Measurements from ENCODE around the gene BEST2.
"Not testable (repeated sequence)": the region's sequence is repeated elsewhere in the genome, so short reads cannot be mapped to it uniquely, and the experiment has no call there.

The BEST2 gene

DNA sequence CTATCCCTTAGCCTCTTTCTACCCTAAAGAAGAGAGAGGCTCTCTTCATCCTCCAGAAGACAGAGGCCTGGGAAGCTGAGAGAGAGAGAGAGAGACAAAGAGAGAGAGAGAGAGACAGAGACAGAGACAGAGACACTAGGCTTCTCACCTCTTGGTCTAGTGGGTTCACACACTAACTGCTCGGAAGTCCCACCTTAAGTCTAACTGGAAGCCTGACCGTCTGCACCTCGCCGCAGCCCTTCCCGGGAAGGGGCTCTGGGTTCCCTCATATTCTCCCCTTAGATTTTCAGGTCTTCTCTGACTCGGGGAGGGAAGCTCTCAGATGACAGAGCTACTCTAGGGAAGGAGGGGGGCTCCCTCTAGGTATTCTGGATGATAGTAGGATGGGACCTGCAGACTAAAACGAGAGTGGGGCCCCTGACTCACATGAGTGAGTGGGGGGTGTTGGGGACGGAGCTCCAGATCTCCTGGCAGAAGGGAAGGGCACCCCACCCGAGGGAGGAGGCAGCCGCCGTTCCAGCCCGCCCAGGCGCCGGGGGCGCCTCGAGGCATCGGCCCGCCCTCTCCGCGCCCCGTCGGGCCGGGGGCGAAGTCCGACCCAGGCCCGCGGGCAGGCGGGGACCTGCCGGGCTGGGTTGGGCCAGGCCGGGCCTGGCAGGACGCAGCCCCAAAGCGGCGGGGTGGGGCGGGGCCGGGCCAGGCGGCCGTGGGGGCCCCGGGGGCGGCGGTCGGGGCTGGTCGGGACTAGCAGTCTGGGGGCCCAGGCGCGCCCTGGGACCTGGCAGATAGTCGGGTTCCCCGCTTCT, 37.7 kb downstream of the BEST2 start:
- peak; percentile 13 for DNase-seq

DNA sequence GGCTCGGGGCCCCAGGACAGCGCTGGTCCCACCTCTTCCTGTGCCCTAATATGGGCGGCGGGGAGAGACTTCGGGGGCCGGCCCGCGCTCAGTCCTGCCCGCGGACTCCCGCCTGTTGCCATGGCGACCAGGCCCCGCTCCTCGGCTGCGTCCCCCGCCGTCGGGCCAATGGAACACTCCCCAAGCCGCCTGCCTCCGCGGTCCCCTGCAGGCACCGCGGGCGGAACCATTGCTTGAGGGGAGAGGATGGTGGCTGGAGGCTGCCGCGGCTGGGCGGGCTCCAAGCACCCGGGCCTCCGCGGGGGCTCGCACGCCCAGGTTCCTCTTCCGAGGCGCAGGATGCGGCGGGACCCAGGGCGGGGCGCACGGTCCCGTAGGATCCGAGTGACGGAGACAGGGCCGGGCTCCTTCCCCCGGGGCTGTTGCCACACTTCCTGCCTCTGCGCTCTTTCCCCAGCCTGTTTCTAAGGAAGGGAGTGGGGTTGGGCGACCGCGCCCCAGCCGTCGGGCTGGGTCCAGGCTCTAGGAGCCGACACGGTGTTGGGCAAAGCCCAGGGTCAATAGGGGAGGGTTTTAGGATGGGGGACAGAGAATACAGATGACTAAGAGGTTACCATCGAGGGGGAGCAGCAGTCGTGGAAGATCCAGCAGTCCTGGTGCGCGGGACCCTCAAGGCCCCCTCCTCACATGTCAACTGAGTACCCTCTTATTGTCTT, 38.5 kb downstream of the BEST2 start:
- peak; percentile 95 for DNase-seq

DNA sequence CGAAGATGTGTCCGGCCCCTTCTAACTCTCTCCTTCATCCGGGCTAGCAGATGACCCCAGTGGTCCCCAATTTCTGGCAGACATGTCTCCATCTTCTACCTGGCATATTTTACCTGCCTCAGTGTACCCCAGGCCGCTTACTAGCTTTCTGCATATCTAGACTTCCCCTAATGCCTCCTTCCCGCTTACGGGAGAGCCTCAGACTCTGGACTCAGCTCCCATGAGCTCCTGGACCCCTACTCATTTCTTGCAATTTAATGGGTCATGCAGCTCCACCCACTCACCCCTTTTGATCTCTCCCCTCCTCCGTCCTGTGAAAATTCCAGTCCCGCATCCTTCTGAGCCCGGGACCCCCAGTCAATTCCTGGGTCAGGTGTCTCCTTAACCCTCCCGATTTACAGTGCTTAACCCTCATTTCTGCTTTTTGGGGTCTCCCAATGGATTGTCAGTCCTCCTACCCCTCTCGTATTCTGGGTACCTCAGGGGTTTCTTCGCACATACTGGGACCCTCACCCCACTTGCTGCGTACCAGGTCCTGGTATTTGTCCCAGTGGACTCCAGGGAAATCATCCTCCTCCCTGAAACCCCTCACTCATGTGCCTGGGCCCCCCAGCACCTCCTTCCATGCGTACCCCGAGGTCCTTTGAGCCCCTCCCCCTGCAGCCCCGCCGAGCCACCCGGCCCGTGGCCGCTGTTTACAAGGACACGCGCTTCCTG, 39.2 kb downstream of the BEST2 start:
- peak; percentile 9 for DNase-seq

DNA sequence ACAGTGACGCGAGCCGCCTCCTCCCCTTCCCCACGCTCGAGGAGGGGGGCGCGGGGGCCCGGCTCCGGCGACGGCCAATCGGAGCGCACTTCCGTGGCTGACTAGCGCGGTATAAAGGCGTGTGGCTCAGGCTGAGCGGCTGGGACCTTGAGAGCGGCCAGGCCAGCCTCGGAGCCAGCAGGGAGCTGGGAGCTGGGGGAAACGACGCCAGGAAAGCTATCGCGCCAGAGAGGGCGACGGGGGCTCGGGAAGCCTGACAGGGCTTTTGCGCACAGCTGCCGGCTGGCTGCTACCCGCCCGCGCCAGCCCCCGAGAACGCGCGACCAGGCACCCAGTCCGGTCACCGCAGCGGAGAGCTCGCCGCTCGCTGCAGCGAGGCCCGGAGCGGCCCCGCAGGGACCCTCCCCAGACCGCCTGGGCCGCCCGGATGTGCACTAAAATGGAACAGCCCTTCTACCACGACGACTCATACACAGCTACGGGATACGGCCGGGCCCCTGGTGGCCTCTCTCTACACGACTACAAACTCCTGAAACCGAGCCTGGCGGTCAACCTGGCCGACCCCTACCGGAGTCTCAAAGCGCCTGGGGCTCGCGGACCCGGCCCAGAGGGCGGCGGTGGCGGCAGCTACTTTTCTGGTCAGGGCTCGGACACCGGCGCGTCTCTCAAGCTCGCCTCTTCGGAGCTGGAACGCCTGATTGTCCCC, 39.9 kb downstream of the BEST2 start, which contains the start of gene JUNB:
Gene JUNB (plus strand): TSS at position 142 of the 706 bp plus-strand sequence. CDS start 286 bp downstream, at position 428.
- peak; percentile 77 for DNase-seq

DNA sequence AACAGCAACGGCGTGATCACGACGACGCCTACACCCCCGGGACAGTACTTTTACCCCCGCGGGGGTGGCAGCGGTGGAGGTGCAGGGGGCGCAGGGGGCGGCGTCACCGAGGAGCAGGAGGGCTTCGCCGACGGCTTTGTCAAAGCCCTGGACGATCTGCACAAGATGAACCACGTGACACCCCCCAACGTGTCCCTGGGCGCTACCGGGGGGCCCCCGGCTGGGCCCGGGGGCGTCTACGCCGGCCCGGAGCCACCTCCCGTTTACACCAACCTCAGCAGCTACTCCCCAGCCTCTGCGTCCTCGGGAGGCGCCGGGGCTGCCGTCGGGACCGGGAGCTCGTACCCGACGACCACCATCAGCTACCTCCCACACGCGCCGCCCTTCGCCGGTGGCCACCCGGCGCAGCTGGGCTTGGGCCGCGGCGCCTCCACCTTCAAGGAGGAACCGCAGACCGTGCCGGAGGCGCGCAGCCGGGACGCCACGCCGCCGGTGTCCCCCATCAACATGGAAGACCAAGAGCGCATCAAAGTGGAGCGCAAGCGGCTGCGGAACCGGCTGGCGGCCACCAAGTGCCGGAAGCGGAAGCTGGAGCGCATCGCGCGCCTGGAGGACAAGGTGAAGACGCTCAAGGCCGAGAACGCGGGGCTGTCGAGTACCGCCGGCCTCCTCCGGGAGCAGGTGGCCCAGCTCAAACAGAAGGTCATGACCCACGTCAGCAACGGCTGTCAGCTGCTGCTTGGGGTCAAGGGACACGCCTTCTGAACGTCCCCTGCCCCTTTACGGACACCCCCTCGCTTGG, 40.7 kb downstream of the BEST2 start:
- DNase-seq, result peak; percentile 59

DNA sequence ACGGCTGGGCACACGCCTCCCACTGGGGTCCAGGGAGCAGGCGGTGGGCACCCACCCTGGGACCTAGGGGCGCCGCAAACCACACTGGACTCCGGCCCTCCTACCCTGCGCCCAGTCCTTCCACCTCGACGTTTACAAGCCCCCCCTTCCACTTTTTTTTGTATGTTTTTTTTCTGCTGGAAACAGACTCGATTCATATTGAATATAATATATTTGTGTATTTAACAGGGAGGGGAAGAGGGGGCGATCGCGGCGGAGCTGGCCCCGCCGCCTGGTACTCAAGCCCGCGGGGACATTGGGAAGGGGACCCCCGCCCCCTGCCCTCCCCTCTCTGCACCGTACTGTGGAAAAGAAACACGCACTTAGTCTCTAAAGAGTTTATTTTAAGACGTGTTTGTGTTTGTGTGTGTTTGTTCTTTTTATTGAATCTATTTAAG, 41.3 kb downstream of the BEST2 start:
- no peak for DNase-seq

GRCh38 chr19:12793290-12794195, 42.0 kb downstream of the BEST2 start:
- DNase-seq, result peak; percentile 79

DNA sequence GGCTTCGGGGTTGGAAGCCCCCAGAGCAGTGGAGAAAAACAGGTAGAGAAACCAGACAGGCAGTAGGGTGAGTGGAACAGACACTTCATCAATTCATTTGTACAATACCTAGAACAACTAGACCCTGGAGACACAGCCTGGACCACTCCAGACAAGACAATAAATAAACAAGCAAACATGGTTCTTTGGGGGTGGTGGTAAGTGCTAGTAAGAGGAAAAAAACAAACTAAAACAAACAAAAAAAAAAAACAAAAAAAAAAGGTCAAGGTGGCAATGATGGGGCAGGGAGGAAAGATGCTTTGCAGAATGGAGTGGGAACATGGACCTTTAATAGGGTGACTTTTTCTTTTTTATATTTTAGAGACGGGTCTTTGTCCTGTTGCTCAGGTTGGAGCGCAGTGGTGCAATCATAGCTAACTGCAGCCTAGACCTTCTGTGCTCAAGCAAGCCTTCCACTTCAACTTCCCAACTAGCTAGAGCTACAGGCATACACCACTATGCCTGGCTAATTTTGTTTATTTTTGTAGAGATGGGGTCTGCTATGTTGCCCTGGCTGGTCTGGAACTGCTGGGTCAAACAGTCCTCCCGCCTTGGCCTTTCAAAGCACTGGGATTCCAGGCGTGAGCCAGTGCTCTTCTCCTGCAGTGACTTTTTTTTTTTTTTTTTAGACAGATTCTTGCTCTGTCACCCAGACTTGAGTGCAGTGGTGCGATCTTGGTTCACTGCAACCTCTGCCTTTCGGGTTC, 42.8 kb downstream of the BEST2 start:
- no peak for DNase-seq

GRCh38 chr19:12794971-12795381, 43.4 kb downstream of the BEST2 start:
- DNase-seq, result no peak

DNA sequence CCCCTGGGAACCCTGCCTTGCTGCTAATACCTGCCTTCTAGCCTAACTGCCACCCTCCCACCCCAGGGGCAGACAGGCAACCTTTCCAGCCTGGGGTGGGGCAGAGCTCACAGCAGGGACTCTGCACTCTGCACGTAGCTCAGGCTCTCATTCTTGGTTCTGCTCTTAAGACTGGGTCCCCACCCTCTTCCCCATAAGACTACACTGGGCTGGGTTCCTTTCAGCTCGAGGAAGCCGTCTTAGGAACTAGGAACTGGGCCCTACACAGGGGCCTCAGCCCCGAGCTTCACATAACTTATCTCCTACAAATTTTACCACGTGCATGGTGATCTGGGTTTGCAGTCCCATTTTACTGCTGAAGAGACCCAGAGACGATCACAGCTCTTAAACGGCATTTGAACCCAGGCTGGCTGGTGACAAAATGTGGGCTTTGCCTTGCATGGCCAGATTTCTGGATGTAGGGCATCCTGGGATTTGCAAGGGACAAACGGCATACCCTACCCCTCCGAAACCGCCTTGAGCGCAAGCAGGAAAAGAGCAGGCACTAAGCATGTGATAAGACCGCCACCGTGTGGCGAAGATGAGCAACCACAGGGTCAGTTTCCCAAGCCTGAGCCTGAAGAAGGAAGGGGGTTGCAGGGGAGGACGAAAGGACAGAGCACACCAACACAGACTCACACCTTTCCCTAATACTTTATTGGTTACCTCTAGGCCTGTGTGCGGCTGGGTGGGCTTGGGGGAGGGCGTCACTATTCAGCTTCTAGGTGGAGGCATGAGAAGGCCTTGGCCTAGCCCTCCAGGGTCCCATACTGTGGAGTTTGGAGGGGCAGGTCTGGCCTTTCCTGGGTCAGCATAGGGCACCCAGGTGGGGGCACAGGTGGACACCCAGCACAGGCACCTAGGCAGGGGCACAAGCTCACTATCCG, 44.8 kb downstream of the BEST2 start:
- DNase-seq, result peak; percentile 43

- DNase-seq, result no peak
Measured at GRCh38 chr19:12797141-12797587, 45.6 kb downstream of the BEST2 start.

- not testable (repeated sequence) for DNase-seq
Measured at GRCh38 chr19:12797607-12798006, 46.0 kb downstream of the BEST2 start.

- DNase-seq, result no peak
Measured at GRCh38 chr19:12799742-12800465, 48.3 kb downstream of the BEST2 start.

- no peak for DNase-seq
Measured at GRCh38 chr19:12800466-12800770, 48.8 kb downstream of the BEST2 start.

- DNase-seq, result no peak
Measured at GRCh38 chr19:12800923-12801465, 49.4 kb downstream of the BEST2 start.

GRCh38 chr19:12801466-12802266, 50.1 kb downstream of the BEST2 start, which contains the start of the genes PRDX2 and THSD8:
Gene PRDX2, minus strand, starts transcription at chr19:12801800. Its CDS starts 539 bp downstream, at chr19:12801261.
Gene THSD8, plus strand, starts transcription at chr19:12802069. Its CDS starts 3 bp downstream, at chr19:12802072.
- peak; percentile 36 for DNase-seq

Data from GF-D8 (cell line).